ENCODE measurements around the gene OR5B3.

- TF ChIP-seq CTCF (IDR thresholded peaks at IDR 0.05; ENCODE audit: low read length): no peak
- no peak for TF ChIP-seq EZH2 (IDR thresholded peaks at IDR 0.05; ENCODE audit: borderline replicate concordance, low read length)
Measured at GRCh38 chr11:58395581-58395980, 11.1 kb downstream of the OR5B3 start.
